BE2C (cell line): ENCODE results near the gene MYADML2.

Experiments
- DNase-seq: peaks from one replicate; pipeline ENCODE4 v3.0.0-alpha.2; 2020
- H3K27me3 ChIP-seq: fragments of 250-450 bp; sonication (Bioruptor Pico); 2 replicates; pipeline ENCODE4 v1.5.1; 2020; ENCODE audit warnings: mild to moderate bottlenecking
- H3K36me3 ChIP-seq: fragments of 250-450 bp; sonication (Bioruptor Pico); 2 replicates; pipeline ENCODE4 v1.5.1; 2020; ENCODE audit warnings: mild to moderate bottlenecking
- H3K4me1 ChIP-seq: fragments of 250-450 bp; sonication (Bioruptor Pico); 2 replicates; pipeline ENCODE4 v1.5.1; 2020
- H3K4me3 ChIP-seq: 2 replicates; pipeline ENCODE4 v1.5.1; 2011; ENCODE audit warnings: low read depth, low read length
- H3K9me3 ChIP-seq: fragments of 250-450 bp; sonication (Bioruptor Pico); 2 replicates; pipeline ENCODE4 v1.5.1; 2020
- TF ChIP-seq, protein P1 (sequence below): IDR thresholded peaks from 2 replicates; pipeline ENCODE4 v1.5.1; 2012; ENCODE audit warnings: mild to moderate bottlenecking, low read depth, low read length

MYADML2 gene

DNA sequence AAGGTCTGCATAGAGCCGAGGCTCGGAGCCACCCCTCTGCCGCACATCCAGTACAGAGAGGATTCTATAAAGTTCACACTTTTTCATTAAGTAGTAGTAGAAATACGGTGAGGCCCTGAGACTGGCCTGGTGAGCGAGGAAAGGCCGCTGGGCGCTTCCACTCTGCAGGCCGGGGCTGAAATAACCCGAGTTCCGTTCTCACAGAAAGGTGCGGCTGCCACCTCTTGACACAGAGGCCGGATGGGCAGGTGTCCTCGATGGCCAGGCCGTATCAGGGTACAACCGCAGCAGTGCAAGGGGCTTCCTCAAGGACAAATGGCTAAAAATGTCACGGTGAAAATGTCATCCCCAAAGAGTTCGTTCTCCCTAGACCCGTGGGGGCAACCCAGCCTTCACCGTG lies 35.1 kb downstream of the MYADML2 start:
- Histone ChIP-seq H3K36me3 (peaks cover 31% of the 10 kb centered on the region), H3K9me3 (no peaks in the 10 kb centered on the region), H3K27me3 (no peaks in the 10 kb centered on the region), H3K4me1 (peaks cover 3% of the 10 kb centered on the region; the same call in 1 of the 2 replicates), H3K4me3 (peak overlapping the region; percentile 32; the same call in 1 of the 2 replicates)
- no peak for DNase-seq
- TF ChIP-seq, protein P1, sequence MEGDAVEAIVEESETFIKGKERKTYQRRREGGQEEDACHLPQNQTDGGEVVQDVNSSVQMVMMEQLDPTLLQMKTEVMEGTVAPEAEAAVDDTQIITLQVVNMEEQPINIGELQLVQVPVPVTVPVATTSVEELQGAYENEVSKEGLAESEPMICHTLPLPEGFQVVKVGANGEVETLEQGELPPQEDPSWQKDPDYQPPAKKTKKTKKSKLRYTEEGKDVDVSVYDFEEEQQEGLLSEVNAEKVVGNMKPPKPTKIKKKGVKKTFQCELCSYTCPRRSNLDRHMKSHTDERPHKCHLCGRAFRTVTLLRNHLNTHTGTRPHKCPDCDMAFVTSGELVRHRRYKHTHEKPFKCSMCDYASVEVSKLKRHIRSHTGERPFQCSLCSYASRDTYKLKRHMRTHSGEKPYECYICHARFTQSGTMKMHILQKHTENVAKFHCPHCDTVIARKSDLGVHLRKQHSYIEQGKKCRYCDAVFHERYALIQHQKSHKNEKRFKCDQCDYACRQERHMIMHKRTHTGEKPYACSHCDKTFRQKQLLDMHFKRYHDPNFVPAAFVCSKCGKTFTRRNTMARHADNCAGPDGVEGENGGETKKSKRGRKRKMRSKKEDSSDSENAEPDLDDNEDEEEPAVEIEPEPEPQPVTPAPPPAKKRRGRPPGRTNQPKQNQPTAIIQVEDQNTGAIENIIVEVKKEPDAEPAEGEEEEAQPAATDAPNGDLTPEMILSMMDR, result no peak

DNA sequence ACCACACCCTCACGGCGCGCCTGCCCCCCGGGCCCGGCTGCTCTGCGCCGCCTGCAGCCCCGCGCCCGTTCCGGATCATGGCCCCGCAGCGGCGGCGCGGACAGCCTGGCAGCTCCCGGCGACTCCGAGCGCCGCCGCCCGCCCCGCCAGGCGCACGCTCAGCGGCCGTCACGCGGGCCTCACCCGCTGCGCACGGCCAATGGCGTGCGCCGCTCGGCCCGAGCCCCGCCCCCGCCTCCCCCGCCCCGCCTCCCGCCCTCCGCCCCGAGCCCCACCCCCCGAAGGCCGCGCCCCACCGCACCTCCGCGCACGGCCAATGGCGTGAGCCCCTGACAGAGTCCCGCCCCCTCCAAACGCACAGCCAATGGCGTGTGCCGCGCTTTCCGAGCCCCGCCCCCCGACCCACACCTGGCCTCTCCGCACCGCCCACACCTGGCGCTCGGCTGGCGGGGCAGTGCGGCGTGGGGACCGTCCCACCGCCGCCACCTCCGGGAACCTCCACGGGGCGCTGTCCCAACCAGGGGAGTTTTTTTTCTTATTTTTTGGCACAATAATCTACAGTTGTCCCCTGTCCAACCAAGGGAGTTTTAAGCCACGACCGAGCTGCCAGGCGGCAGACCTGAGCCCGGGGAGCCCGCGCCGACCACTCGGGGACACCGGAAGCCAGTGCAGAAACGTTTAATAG lies 35.6 kb downstream of the MYADML2 start, which contains the start of gene PCYT2:
TSS of gene PCYT2 (minus strand) at position 123 of the 685 bp plus-strand sequence. CDS start at position 79, 44 bp downstream.
- H3K9me3 ChIP-seq, result no peaks in the 10 kb centered on the region
- peak within 1 kb of the TSS; percentile 78 for H3K4me3 ChIP-seq
- no peaks in the 10 kb centered on the region for H3K27me3 ChIP-seq
- TF ChIP-seq, protein P1, result no peak
- no peaks in the 10 kb centered on the region; the same call in 1 of the 2 replicates for H3K4me1 ChIP-seq
- H3K36me3 ChIP-seq, result peaks cover 31% of the 10 kb centered on the region
- DNase-seq, result peak; percentile 94

DNA sequence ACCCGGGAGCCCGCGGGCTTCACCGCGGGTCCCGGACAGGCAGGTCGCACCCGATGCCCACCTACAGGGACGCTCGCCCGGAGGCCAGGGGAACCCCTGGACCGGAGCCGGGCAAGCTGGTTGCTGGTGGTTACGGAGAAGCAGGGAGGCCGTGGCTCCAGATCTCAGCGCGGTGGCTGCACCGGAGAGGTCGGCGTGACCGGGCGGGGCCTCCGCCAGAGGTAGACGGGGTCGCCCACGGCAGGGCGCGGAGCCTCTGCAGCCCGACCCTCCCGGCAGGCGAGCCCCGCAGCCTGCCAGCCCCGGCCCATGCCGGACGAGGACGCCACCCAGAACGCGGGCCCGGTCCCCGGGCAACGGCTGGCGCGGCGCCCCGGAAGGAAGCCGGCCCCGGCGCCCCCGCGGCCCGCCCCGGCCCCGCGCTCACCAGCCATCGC lies 36.2 kb downstream of the MYADML2 start:
- no peaks in the 10 kb centered on the region for H3K9me3 ChIP-seq
- H3K4me1 ChIP-seq, result no peaks in the 10 kb centered on the region; the same call in 1 of the 2 replicates
- peak overlapping the region; percentile 78 for H3K4me3 ChIP-seq
- peaks cover 31% of the 10 kb centered on the region for H3K36me3 ChIP-seq
- TF ChIP-seq, protein P1, result no peak
- DNase-seq, result no peak
- no peaks in the 10 kb centered on the region for H3K27me3 ChIP-seq

DNA sequence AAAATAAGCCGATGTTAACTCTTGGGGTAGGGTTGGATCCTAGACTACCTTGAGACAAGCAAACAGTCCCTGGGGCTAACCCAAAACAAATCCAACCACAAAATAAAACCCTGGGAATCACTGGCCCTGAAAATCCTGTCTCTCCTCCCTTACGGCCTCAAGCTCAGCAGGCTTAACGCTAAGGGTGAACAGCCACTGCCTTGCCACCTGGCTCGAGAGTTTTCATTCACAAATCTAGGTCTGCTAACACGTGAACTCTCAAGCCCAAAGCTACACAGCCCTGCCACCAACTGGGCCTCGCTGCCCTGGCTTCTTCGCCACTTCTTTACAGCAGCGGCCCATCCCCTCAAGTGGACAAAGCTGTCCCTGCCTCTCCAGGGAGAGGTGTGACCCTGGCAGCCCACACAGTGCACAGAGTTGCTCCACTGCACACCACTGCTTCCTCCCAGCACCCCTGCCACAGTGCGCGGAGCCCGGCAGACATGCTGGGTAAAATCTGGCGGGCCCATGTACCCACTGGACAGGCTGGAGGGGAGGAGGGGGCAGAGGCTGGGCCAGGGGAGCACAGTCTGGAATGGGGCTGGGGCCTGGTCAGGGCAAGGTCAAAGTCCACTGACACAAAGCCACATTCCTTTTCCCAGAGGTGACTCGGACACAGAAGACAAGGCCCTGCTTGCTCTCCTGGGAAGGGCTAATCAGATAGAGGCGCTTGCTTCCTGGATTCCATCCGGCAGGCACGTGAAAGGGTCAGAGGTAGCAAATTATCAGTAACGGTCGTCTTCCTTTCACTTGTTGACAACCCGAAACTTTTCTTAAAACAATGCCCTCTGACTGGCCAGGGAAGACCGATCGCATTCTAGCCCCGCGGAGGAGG lies 36.8 kb downstream of the MYADML2 start:
- Histone ChIP-seq H3K36me3 (peaks cover 29% of the 10 kb centered on the region), H3K27me3 (no peaks in the 10 kb centered on the region), H3K4me3 (peak overlapping the region; percentile 78), H3K4me1 (no peaks in the 10 kb centered on the region; the same call in 1 of the 2 replicates), H3K9me3 (no peaks in the 10 kb centered on the region)
- TF ChIP-seq, protein P1, result no peak
- no peak for DNase-seq

DNA sequence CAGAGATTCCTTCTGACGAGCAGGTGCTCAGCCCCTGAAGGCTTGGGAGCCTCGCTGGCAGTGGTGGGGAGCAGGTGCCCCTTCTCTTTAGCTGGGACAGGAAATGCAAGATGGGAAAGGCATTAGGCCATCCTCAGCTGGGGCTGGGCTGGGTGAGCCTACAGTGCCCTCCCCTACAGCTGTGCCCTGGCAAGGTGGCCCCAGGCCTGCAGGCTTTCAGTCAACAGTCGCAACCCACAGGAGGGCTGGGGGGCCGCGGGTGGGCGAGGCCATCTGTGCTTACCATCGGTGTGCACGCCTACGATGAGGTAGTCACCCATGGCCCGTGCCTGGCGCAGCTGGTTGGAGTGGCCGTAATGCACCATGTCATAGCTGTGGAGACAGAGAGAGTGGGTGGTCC lies 37.8 kb downstream of the MYADML2 start:
- no peak for DNase-seq
- TF ChIP-seq, protein P1, result no peak
- Histone ChIP-seq H3K9me3 (no peaks in the 10 kb centered on the region), H3K4me3 (no peak overlapping the region), H3K27me3 (no peaks in the 10 kb centered on the region), H3K4me1 (no peaks in the 10 kb centered on the region; the same call in 1 of the 2 replicates), H3K36me3 (peaks cover 20% of the 10 kb centered on the region)

DNA sequence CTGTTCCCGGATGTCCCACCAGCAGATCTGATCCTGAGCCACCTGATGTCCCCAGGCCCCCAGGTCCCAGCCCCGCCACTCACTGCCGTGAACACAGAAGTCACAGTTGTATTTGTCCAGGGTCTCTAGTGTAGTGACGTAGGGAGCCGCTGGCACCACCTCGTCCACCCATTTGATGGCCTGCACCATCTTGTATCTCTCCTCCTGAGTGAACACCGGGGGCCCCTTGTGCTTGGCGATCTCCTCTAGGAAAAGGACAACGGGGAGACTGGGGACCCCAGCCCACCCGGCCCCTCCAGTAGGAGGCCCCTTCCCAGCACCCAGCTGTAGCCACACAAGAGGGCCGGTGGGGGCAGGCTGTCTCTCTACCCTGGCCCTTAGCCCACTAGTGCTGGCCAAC lies 38.2 kb downstream of the MYADML2 start:
- TF ChIP-seq, protein P1, result no peak
- peaks cover 16% of the 10 kb centered on the region for H3K36me3 ChIP-seq
- H3K9me3 ChIP-seq, result no peaks in the 10 kb centered on the region
- no peak for DNase-seq
- no peaks in the 10 kb centered on the region; the same call in 1 of the 2 replicates for H3K4me1 ChIP-seq
- H3K4me3 ChIP-seq, result no peak overlapping the region
- H3K27me3 ChIP-seq, result no peaks in the 10 kb centered on the region
